Karpas-422 (cell line): ENCODE measurements around the gene AKAP7. TPM values are rescaled to one million over a fixed set of nuclear protein-coding genes. Genes with fewer than 3 reads are reported as not detected.
"Not testable (repeated sequence)": the region's sequence is repeated elsewhere in the genome, so short reads cannot be mapped to it uniquely, and the experiment has no call there.

Source experiments
- DNase-seq: peaks from one replicate; pipeline ENCODE4 v3.0.0-alpha.2; 2015
- H2AFZ ChIP-seq: fragments of 200-600 bp; sonication (generic); 2 replicates; pipeline ENCODE4 v1.6.1; 2014; ENCODE audit warnings: antibody characterized with exemption, low read length, mixed read lengths
- H3K27ac ChIP-seq: fragments of 200-600 bp; sonication (generic); 2 replicates; pipeline ENCODE4 v1.5.1; 2014; ENCODE audit warnings: mild to moderate bottlenecking, low read length, moderate library complexity
- H3K27me3 ChIP-seq: fragments of 200-600 bp; sonication (generic); 2 replicates; pipeline ENCODE4 v1.6.1; 2014; ENCODE audit warnings: low read length, mixed read lengths
- H3K36me3 ChIP-seq: fragments of 200-600 bp; sonication (generic); 2 replicates; pipeline ENCODE4 v1.6.1; 2014; ENCODE audit warnings: low read length, mixed read lengths; ENCODE audit not compliant: insufficient read depth
- H3K4me1 ChIP-seq: fragments of 200-600 bp; sonication (generic); 2 replicates; pipeline ENCODE4 v1.6.1; 2014; ENCODE audit warnings: mild to moderate bottlenecking, low read length, mixed read lengths
- H3K4me2 ChIP-seq: fragments of 200-600 bp; sonication (generic); 2 replicates; pipeline ENCODE4 v1.6.1; 2014; ENCODE audit warnings: low read length, low read depth, mild to moderate bottlenecking; ENCODE audit not compliant: poor library complexity, severe bottlenecking
- H3K4me3 ChIP-seq: fragments of 200-600 bp; sonication (generic); 2 replicates; pipeline ENCODE4 v1.5.1; 2014; ENCODE audit warnings: mild to moderate bottlenecking, antibody characterized with exemption, low read length, mixed read lengths
- H3K79me2 ChIP-seq: fragments of 200-600 bp; sonication (generic); 2 replicates; pipeline ENCODE4 v1.6.1; 2014; ENCODE audit warnings: mild to moderate bottlenecking, low read length, mixed read lengths
- H3K9ac ChIP-seq: fragments of 200-600 bp; sonication (generic); 2 replicates; pipeline ENCODE4 v1.6.0; 2014; ENCODE audit warnings: low read length
- H3K9me2 ChIP-seq: fragments of 200-600 bp; sonication (generic), shearing (Covaris generic); replicated peaks from 2 replicates; pipeline ENCODE4 v1.6.0; 2014; ENCODE audit warnings: mild to moderate bottlenecking, low read length, moderate library complexity; ENCODE audit not compliant: insufficient read depth
- H3K9me3 ChIP-seq: fragments of 300-700, 200-600 bp; sonication (generic); 2 replicates; pipeline ENCODE4 v1.6.1; 2014; ENCODE audit warnings: low read length, mixed read lengths
- H4K20me1 ChIP-seq: fragments of 200-600 bp; sonication (generic); 2 replicates; pipeline ENCODE4 v1.6.1; 2014; ENCODE audit warnings: mild to moderate bottlenecking, antibody characterized with exemption, low read length, low read depth; ENCODE audit not compliant: insufficient read depth
- total RNA-seq: library from RNA; depleted of rRNA; stranded (reverse); fragments of >200 nt; shearing (Covaris generic); gene quantifications from 2 replicates; pipeline ENCODE4 v1.2.3, GENCODE V29; 2014; ENCODE audit warnings: low replicate concordance; rRNA removed

AKAP7 gene
- total RNA-seq, 1 experiment from 2014 or later, result not detected

DNA sequence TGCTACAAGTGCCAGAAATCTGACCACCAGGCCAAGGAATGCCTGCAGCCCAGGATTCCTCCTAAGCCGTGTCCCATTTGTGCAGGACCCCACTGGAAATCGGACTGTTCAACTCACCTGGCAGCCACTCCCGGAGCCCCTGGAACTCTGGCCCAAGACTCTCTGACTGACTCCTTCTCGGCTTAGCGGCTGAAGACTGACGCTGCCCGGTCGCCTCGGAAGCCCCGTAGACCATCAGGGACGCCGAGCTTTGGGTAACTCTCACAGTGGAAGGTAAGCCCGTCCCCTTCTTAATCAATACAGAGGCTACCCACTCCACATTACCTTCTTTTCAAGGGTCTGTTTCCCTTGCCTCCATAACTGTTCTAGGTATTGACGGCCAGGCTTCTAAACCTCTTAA, 190.4 kb downstream of the AKAP7 start:
- not testable (repeated sequence) for H3K9me3 ChIP-seq, H3K36me3 ChIP-seq, H2AFZ ChIP-seq, H3K79me2 ChIP-seq, H4K20me1 ChIP-seq, H3K4me2 ChIP-seq, H3K9me2 ChIP-seq, H3K27me3 ChIP-seq, H3K27ac ChIP-seq, H3K4me1 ChIP-seq, H3K9ac ChIP-seq, DNase-seq, H3K4me3 ChIP-seq

DNA sequence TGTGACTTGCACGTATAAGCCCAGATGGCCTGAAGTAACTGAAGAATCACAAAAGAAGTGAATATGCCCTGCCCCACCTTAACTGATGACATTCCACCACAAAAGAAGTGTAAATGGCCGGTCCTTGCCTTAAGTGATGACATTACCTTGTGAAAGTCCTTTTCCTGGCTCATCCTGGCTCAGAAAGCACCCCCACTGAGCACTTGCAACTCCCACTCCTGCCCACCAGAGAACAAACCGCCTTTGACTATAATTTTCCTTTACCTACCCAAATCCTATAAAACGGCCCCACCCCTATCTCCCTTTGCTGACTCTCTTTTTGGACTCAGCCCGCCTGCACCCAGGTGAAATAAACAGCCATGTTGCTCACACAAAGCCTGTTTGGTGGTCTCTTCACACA, 193.5 kb downstream of the AKAP7 start:
- not testable (repeated sequence) for H2AFZ ChIP-seq, H4K20me1 ChIP-seq, H3K9me3 ChIP-seq, H3K9ac ChIP-seq, H3K79me2 ChIP-seq, DNase-seq, H3K4me2 ChIP-seq, H3K4me3 ChIP-seq, H3K4me1 ChIP-seq, H3K27ac ChIP-seq, H3K27me3 ChIP-seq, H3K36me3 ChIP-seq, H3K9me2 ChIP-seq

DNA sequence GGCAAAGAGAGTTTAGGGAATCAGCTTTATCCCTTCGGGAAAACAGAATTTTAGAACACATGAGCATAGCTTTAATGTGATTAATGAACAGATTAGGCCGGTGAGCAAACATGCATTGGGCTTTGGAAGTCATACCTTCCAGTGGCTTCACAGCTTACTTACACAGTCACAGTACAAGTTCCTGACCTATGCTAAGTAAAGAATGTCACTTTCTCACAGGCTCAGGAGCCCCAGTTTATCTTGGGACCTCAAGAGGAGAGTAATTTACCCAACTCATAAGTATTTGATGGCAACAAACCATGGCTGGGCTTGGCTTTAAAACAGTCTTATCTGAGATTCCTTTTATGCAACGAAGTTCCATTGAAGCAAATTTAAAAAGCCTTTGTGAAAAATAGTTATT, 195.9 kb downstream of the AKAP7 start:
- H3K27me3 ChIP-seq, result no peaks in the 10 kb centered on the region
- no peaks in the 10 kb centered on the region for H3K79me2 ChIP-seq
- no peak overlapping the region for H3K4me3 ChIP-seq
- DNase-seq, result no peak
- H3K9ac ChIP-seq, result no peak overlapping the region
- H3K9me2 ChIP-seq, result no peaks in the 10 kb centered on the region
- no peak overlapping the region for H3K4me2 ChIP-seq
- H3K4me1 ChIP-seq, result no peaks in the 10 kb centered on the region
- no peaks in the 10 kb centered on the region for H3K36me3 ChIP-seq
- H3K27ac ChIP-seq, result no peak overlapping the region
- no peaks in the 10 kb centered on the region for H4K20me1 ChIP-seq
- H2AFZ ChIP-seq, result no peak overlapping the region
- H3K9me3 ChIP-seq, result no peaks in the 10 kb centered on the region

DNA sequence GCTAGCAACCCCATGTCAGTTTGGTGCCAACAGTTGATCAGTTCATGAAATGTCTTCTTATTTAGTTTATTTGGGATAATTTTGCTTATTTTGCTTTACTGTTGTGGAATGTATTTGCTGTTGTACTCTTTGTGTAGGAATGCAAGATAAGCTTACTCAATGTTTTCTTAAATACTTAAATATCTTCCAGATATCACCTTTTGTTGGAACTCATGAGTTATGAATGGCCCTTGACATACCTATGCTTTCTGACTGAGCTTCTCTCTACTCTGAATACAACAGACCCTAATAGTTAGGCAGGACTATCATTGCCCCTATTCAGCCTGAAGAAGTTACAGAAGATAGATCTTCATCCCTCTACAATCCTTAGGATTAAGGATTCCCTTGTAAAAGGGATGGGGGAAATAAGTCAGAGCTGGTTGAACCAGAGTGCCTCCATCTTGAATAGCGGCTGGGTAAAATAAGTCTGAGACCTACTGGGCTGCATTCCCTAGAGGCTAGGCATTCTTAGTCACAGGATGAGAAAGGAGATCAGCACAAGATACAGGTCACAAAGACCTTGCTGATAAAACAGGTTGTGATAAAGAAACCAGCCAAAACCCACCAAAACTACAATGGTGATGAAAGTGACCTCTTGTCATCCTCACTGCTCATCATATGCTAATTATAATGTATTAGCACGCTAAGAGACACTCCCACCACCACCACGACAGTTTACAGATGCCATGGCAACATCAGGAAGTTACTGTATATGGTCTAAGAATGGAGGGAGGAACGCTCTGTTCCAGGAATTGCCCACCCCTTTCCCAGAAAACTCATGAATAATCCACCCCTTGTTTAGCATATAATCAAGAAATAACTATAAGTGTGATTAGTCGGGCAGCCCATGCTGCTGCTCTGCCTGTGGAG, 196.9 kb downstream of the AKAP7 start:
- no peaks in the 10 kb centered on the region for H3K27me3 ChIP-seq
- no peak for DNase-seq
- no peak overlapping the region for H3K4me2 ChIP-seq

More for the DNA sequence above, 196.9 kb downstream of the AKAP7 start:
- Histone ChIP-seq H2AFZ (no peak overlapping the region), H3K9ac (no peak overlapping the region), H3K9me2 (no peaks in the 10 kb centered on the region), H4K20me1 (no peaks in the 10 kb centered on the region), H3K79me2 (no peaks in the 10 kb centered on the region), H3K4me3 (no peak overlapping the region), H3K27ac (no peak overlapping the region), H3K9me3 (no peaks in the 10 kb centered on the region), H3K4me1 (no peaks in the 10 kb centered on the region), H3K36me3 (no peaks in the 10 kb centered on the region)

Other genes starting within 250 kb of the AKAP7 start
- gene EPB41L2, start 72.2 kb upstream of the AKAP7 start, total RNA-seq, result 1.7 and 3.7 TPM in 2 replicates